GM18867 (cell line): ENCODE measurements around the gene GOLGA6D.
"Not testable (repeated sequence)": the region's sequence is repeated elsewhere in the genome, so short reads cannot be mapped to it uniquely, and the experiment has no call there.

Experiments used
- ATAC-seq: cut with Tn5 transposase; IDR thresholded peaks from one replicate; pipeline ENCODE4 v1.9.1; 2021; ENCODE audit warnings: mild to moderate bottlenecking, moderate library complexity; ENCODE audit not compliant: unreplicated experiment

Gene GOLGA6D

GRCh38 chr15:75328493-75329314 is 46.1 kb downstream of the GOLGA6D start:
- no peak for ATAC-seq

- no peak for ATAC-seq
These were observed 46.9 kb downstream of the GOLGA6D start for GRCh38 chr15:75329571-75329970.

DNA sequence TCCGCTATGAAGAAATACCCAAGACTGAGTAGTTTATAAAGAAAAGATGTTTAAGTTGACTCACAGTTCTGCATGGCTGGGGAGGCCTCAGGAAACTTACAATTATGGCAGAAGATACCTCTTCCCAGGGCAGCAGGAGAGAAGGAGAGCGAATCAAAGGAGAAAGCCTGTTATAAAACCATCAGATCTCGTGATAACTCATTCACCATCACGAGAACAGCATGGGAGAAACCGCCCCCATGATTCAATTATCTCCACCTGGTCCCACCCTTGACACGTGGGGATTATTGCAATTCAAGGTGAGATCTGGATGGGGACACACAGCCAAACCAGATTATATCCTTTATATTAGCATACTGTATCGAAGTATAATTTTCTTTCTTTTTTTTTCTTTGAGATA is 49.5 kb downstream of the GOLGA6D start:
- not testable (repeated sequence) for ATAC-seq

DNA sequence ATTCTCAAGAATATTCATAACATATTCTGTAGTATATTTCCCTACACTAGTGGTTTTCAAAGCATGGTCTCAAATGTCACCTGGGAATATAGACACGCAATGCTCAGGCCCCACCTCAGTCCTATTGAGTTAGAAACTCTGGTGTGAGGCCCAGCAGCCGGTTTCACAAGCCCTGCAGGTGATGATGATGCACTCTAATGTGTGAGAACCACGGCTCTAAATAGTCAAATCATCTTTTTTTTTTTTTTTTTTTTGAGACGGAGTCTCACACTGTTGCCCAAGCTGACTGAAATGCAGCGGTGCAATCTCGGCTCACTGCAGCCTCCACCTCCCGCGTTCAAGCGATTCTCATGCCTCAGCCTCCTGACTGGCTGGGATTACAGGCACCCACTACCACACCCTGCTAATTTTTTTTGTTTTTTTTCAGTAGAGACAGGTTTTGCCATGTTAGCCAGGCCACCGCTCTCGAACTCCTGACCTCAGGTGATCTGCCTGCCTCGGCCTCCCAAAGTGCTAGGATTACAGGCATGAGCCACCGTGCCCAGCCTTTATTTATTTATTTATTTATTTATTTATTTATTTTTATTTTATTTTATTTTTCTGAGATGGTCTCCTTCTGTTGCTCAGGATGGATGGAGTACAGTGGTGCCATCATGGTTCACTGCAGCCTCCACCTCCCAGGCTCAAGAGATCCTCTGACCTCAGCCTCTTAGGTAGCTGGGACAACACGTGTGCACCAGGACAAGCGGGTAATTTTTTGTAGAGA is 51.2 kb downstream of the GOLGA6D start:
- ATAC-seq = peak; percentile 47

- ATAC-seq = no peak
These were observed 52.7 kb downstream of the GOLGA6D start for GRCh38 chr15:75335313-75335704.

GRCh38 chr15:75335705-75336355 is 53.2 kb downstream of the GOLGA6D start, which contains the start of gene COMMD4:
Gene COMMD4, plus strand, starts transcription at chr15:75336063. Its CDS starts 27 bp downstream, at chr15:75336090.
- peak; percentile 65 for ATAC-seq

- ATAC-seq = no peak
These were observed 56.1 kb downstream of the GOLGA6D start for GRCh38 chr15:75338661-75339240.

GRCh38 chr15:75339531-75340240 is 57.1 kb downstream of the GOLGA6D start:
- ATAC-seq = no peak

GRCh38 chr15:75342221-75342620 is 59.6 kb downstream of the GOLGA6D start:
- no peak for ATAC-seq

GRCh38 chr15:75343953-75344352 is 61.3 kb downstream of the GOLGA6D start:
- ATAC-seq = not testable (repeated sequence)
